B cell (primary cell): ENCODE measurements around the gene HECTD1. TPM values are rescaled to one million over a fixed set of nuclear protein-coding genes. Genes with fewer than 3 reads are reported as not detected.

ENCODE experiments used
- ATAC-seq: fragments of 200-7000 bp; cut with Tn5 transposase; one replicate; pipeline ENCODE4 v1.10.0; 2021; ENCODE audit warnings: low read depth, mild to moderate bottlenecking, moderate number of reproducible peaks, moderate library complexity
- CTCF ChIA-PET: fragments of 350-600 bp; sonication (Branson Sonifier 250); formaldehyde crosslinking; loops from one replicate; lab custom pipeline; 2021; ENCODE audit warnings: antibody characterized with exemption, inconsistent platforms; lab: Charles Lee
- POLR2A ChIA-PET: fragments of 350-600 bp; sonication (Branson Sonifier 250); formaldehyde crosslinking; loops from one replicate; lab custom pipeline; 2021; ENCODE audit warnings: antibody characterized with exemption; lab: Charles Lee
- DNase-seq: peaks from one replicate; pipeline ENCODE4 v3.0.0; 2013
- H2AFZ ChIP-seq: 2 replicates; pipeline ENCODE4 v1.6.1; 2012; ENCODE audit warnings: mild to moderate bottlenecking, low read depth, low read length; ENCODE audit not compliant: insufficient read depth, poor library complexity, severe bottlenecking
- H3K27ac ChIP-seq, 2 donors: 1 replicate in 1 of 2; 2 replicates in 1 of 2; pipeline ENCODE4 v1.5.1; 2012 to 2013; ENCODE audit warnings: low read length in 2 of 2, mild to moderate bottlenecking in 2 of 2, moderate library complexity in 1 of 2
- H3K27me3 ChIP-seq, 4 experiments: fragments of 200-600 bp in 1 of 4; sonication (generic) in 1 of 4; replicated peaks in 1 of 4; 1 replicate in 2 of 4; 2 replicates in 2 of 4; pipeline versions ENCODE4 v1.6.1 to v1.7.0; 2013 to 2016; ENCODE audit warnings: low read length in 3 of 4, mild to moderate bottlenecking in 2 of 4, mixed read lengths in 1 of 4, moderate library complexity in 1 of 4; ENCODE audit not compliant: insufficient read depth in 4 of 4, control insufficient read depth in 3 of 4; ENCODE audit errors: control extremely low read depth in 1 of 4
- H3K36me3 ChIP-seq, 2 experiments: replicated peaks in 1 of 2; 1 replicate in 1 of 2; 2 replicates in 1 of 2; pipeline versions ENCODE4 v1.6.1 to v1.7.1; 2013; ENCODE audit warnings: low read length in 1 of 2; ENCODE audit not compliant: insufficient read depth in 2 of 2, control insufficient read depth in 1 of 2; ENCODE audit errors: control extremely low read depth in 1 of 2, extremely low read depth in 1 of 2
- H3K4me1 ChIP-seq, 2 donors: fragments of 200-600 bp in 1 of 2; sonication (generic) in 1 of 2; 1 replicate in 1 of 2; 2 replicates in 1 of 2; pipeline versions ENCODE4 v1.5.1 to v1.6.1; 2013 to 2017; ENCODE audit warnings: low read length in 2 of 2; ENCODE audit not compliant: control insufficient read depth in 2 of 2, insufficient read depth in 2 of 2
- H3K4me2 ChIP-seq: replicated peaks from 2 replicates; pipeline ENCODE3; 2012; ENCODE audit warnings: mild to moderate bottlenecking, low read depth, low read length; ENCODE audit not compliant: poor library complexity, severe bottlenecking
- H3K4me3 ChIP-seq, 5 experiments: fragments of 200-600 bp in 1 of 5; sonication (generic) in 1 of 5; 1 replicate in 3 of 5; 2 replicates in 2 of 5; pipeline versions ENCODE4 v1.5.1 to v1.7.0; 2011 to 2016; ENCODE audit warnings: low read length in 4 of 5, mild to moderate bottlenecking in 4 of 5, low read depth in 2 of 5, control low read depth in 1 of 5, moderate library complexity in 1 of 5; ENCODE audit not compliant: insufficient read depth in 1 of 5; ENCODE audit errors: control extremely low read depth in 1 of 5, extremely low read depth in 1 of 5
- H3K79me2 ChIP-seq: fragments of 200-600 bp; sonication (generic); one replicate; pipeline ENCODE4 v1.6.0; 2016; ENCODE audit warnings: low read length; ENCODE audit not compliant: control insufficient read depth, insufficient read depth
- H3K9ac ChIP-seq: fragments of 200-600 bp; sonication (generic); 2 replicates; pipeline ENCODE4 v1.6.1; 2017; ENCODE audit warnings: mild to moderate bottlenecking, low read length, moderate library complexity
- H3K9me3 ChIP-seq, 3 donors: one replicate each; pipeline versions ENCODE4 v1.6.1 to v1.7.1; 2013; ENCODE audit warnings: low read length in 2 of 3; ENCODE audit not compliant: control insufficient read depth in 2 of 3, insufficient read depth in 1 of 3; ENCODE audit errors: control extremely low read depth in 1 of 3
- H4K20me1 ChIP-seq: 2 replicates; pipeline ENCODE4 v1.6.0; 2012; ENCODE audit warnings: mild to moderate bottlenecking, low read length; ENCODE audit not compliant: insufficient read depth, control insufficient read depth, poor library complexity, severe bottlenecking
- H3K27ac Mint-ChIP-seq: one replicate; pipeline ENCODE4 v1.8.0; 2021; ENCODE audit warnings: mixed read lengths
- H3K27me3 Mint-ChIP-seq: one replicate; pipeline ENCODE4 v1.8.0; 2021; ENCODE audit warnings: mixed read lengths
- H3K4me1 Mint-ChIP-seq: one replicate; pipeline ENCODE4 v1.8.0; 2021; ENCODE audit warnings: mixed read lengths
- H3K4me3 Mint-ChIP-seq: one replicate; pipeline ENCODE4 v1.8.0; 2021; ENCODE audit warnings: mixed read lengths
- H3K9me3 Mint-ChIP-seq: one replicate; pipeline ENCODE4 v1.8.0; 2022; ENCODE audit warnings: mixed read lengths; ENCODE audit not compliant: insufficient read depth
- EZH2 ChIP-seq: IDR thresholded peaks from 2 replicates; pipeline ENCODE4 v1.6.1; 2012; ENCODE audit warnings: borderline replicate concordance, low read depth, mild to moderate bottlenecking, moderate library complexity, low read length; ENCODE audit not compliant: insufficient read depth, poor library complexity, severe bottlenecking
- WGBS: methylation state at CpG from one replicate; pipeline ENCODE4 v1.1.5; 2013; ENCODE audit warnings: missing lambda C conversion rate; ENCODE audit not compliant: insufficient coverage; 5-methylcytosine and 5-hydroxymethylcytosine counted together
- intact Hi-C: fragments of 100-400 bp; cut with micrococcal nuclease; formaldehyde crosslinking; loops from one replicate; pipeline ENCODE4 v1.10.0; 2022
- polyA plus RNA-seq: library from polyadenylated mRNA; depleted of rRNA; stranded (reverse); fragments of >200 nt; gene quantifications from 2 replicates; pipeline ENCODE4 v1.2.3, GENCODE V29; 2012
- total RNA-seq, 2 donors: library from RNA; stranded (reverse); fragments of 120-200 nt in 1 of 2; gene quantifications; 1 replicate in 1 of 2; 2 replicates in 1 of 2; pipeline versions ENCODE4 v1.2.3 to v1.2.4, GENCODE V29; 2013 to 2022
- TF ChIP-seq, protein P1 (sequence below): fragments of 200-600 bp; IDR thresholded peaks from one replicate; pipeline ENCODE4 v1.8.0; 2022; ENCODE audit warnings: antibody characterized with exemption, mild to moderate bottlenecking

HECTD1 gene
- total and polyA plus RNA-seq, 2 donors (not counting 1 experiment from before 2014, with no cell fraction given), result 63.1 to 184 TPM

DNA sequence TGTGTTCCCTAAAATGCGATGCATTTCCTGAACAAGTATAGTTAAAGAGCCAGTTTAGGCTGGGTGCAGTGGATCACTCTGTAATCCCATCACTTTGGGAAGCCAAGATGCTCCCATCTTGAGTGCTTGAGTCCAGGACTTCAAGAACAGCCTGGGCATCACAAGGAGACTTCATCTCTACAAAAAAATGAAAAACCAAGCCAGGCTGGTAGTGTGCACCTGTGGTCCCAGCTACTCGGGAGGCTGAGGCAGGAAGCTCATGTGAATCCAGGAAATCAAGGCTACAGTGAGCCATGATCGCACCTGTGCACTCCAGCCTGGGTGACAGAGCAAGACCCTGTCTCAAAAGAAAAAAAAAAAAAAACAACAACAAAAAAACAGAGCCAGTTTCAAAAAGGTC is 26.3 kb downstream of the HECTD1 start:
- WGBS, result 58% methylated on average over 2 of the region's 3 CpGs
- Histone ChIP-seq H2AFZ (no peak overlapping the region), H3K4me2 (no peak overlapping the region), H3K27me3 (no peaks in the 10 kb centered on the region), H3K4me3 (no peak overlapping the region), H3K9me3 (no peaks in the 10 kb centered on the region), H3K9ac (no peak overlapping the region), H3K36me3 (peaks cover 1 to 26% of the 10 kb centered on the region in 2 experiments), H3K4me1 (no peaks in the 10 kb centered on the region), H4K20me1 (peaks cover 23% of the 10 kb centered on the region), H3K79me2 (peaks cover 69% of the 10 kb centered on the region), H3K27ac (peak overlapping the region in 1 of 2 donors; percentile 5)
- Mint-ChIP-seq H3K4me1 (peaks cover 11% of the 10 kb centered on the region), H3K27ac (no peak overlapping the region), H3K4me3 (no peak overlapping the region), H3K9me3 (no peaks in the 10 kb centered on the region), H3K27me3 (no peaks in the 10 kb centered on the region)
- intact Hi-C loops, result loop anchor here (5.0 kb wide), 1 partner anchor 176 kb away; no protein-coding TSS in a partner anchor
- ATAC-seq (no peak), DNase-seq (no peak)
- ChIA-PET POLR2A (no interaction called here), CTCF (interaction anchor here (0.7 kb wide), 3 partner anchors 16 to 203 kb away, joined by 3 to 4 read pairs (median 3); no protein-coding TSS in a partner anchor)
- TF ChIP-seq, protein P1, sequence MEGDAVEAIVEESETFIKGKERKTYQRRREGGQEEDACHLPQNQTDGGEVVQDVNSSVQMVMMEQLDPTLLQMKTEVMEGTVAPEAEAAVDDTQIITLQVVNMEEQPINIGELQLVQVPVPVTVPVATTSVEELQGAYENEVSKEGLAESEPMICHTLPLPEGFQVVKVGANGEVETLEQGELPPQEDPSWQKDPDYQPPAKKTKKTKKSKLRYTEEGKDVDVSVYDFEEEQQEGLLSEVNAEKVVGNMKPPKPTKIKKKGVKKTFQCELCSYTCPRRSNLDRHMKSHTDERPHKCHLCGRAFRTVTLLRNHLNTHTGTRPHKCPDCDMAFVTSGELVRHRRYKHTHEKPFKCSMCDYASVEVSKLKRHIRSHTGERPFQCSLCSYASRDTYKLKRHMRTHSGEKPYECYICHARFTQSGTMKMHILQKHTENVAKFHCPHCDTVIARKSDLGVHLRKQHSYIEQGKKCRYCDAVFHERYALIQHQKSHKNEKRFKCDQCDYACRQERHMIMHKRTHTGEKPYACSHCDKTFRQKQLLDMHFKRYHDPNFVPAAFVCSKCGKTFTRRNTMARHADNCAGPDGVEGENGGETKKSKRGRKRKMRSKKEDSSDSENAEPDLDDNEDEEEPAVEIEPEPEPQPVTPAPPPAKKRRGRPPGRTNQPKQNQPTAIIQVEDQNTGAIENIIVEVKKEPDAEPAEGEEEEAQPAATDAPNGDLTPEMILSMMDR, result no peak
- no peak for TF ChIP-seq EZH2

DNA sequence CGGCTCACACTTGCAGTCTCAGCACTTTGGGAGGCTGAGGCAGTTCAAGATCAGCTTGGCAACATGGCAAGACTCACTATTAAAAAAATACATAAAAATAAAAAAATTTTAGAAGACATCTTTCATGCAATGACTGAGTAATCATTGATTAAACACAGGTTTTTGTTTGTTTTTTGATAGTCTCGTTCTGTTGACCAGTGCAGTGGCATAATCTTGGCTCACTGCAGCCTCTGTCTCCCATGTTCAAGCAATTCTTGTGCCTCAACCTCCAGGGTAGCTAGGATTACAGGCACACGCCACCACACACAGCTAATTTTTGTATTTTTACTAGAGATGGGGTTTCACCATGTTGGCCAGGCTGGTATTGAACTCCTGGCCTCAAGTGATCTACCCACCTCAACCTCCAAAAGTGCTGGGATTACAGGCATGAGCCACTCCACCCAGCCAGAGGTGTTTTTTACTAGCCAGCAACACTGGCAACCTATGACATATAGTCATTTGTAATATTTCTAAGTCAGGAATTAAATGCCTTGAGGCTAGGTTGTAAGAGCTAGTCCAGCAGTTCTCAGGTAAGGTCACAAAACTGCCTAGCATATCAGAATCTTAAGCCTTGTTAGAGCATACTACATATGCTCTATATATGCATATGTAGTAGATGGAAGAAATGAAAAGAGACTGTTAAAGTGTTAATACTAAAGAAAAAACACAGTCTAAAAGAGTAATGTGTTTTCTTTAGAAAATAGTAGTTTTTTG is 27.1 kb downstream of the HECTD1 start:
- H3K9me3 Mint-ChIP-seq, result no peaks in the 10 kb centered on the region
- WGBS, result 100% methylated on average over 1 of the region's 3 CpGs
- H3K36me3 ChIP-seq, result peaks cover 1 to 25% of the 10 kb centered on the region in 2 experiments

More for the DNA sequence above, 27.1 kb downstream of the HECTD1 start:
- no peak overlapping the region for H3K27ac ChIP-seq
- H3K9me3 ChIP-seq, result no peaks in the 10 kb centered on the region
- H3K9ac ChIP-seq, result no peak overlapping the region
- no peak for ATAC-seq
- no peaks in the 10 kb centered on the region for H3K27me3 ChIP-seq
- peaks cover 18% of the 10 kb centered on the region for H4K20me1 ChIP-seq
- Mint-ChIP-seq H3K4me1 (peaks cover 7% of the 10 kb centered on the region), H3K27me3 (no peaks in the 10 kb centered on the region), H3K27ac (peak overlapping the region; percentile 20), H3K4me3 (no peak overlapping the region)
- H3K79me2 ChIP-seq, result peaks cover 61% of the 10 kb centered on the region
- H3K4me3 ChIP-seq, result no peak overlapping the region
- intact Hi-C loops, result loop anchor here (5.0 kb wide), 1 partner anchor 177 kb away; no protein-coding TSS in a partner anchor
- H3K4me2 ChIP-seq, result no peak overlapping the region
- H2AFZ ChIP-seq, result no peak overlapping the region
- no peak for DNase-seq
- TF ChIP-seq EZH2, result no peak
- TF ChIP-seq, protein P1, result no peak
- POLR2A ChIA-PET, result no interaction called here
- CTCF ChIA-PET, result interaction anchor here (0.7 kb wide), 1 partner anchor 97 kb away, joined by 3 read pairs; no protein-coding TSS in a partner anchor
- no peaks in the 10 kb centered on the region for H3K4me1 ChIP-seq
